NCI-H345 treated with DMSO at 0.1 percent for 48 hours (cell line): ENCODE measurements around the gene HTRA1.

Experiments used
- DNase-seq: peaks from one replicate; lab custom pipeline; 2025; ENCODE audit not compliant: unreplicated experiment; lab: John Stamatoyannopoulos, UW

Gene HTRA1

GRCh38 chr10:122514045-122514840 is 52.9 kb downstream of the HTRA1 start:
- no peak for DNase-seq

- DNase-seq, result no peak
Measured at GRCh38 chr10:122515022-122515424, 53.7 kb downstream of the HTRA1 start.

GRCh38 chr10:122515588-122516231 is 54.4 kb downstream of the HTRA1 start:
- DNase-seq, result no peak

- no peak for DNase-seq
Measured at GRCh38 chr10:122516734-122517133, 55.4 kb downstream of the HTRA1 start.

GRCh38 chr10:122519144-122519543 is 57.8 kb downstream of the HTRA1 start:
- no peak for DNase-seq

GRCh38 chr10:122519873-122520272 is 58.5 kb downstream of the HTRA1 start:
- no peak for DNase-seq

GRCh38 chr10:122521011-122521410 is 59.7 kb downstream of the HTRA1 start:
- no peak for DNase-seq

- no peak for DNase-seq
Measured at GRCh38 chr10:122524811-122525210, 63.5 kb downstream of the HTRA1 start.

GRCh38 chr10:122525788-122526187 is 64.4 kb downstream of the HTRA1 start:
- DNase-seq, result no peak

GRCh38 chr10:122526892-122527291 is 65.5 kb downstream of the HTRA1 start:
- DNase-seq, result no peak

- DNase-seq, result no peak
Measured at GRCh38 chr10:122530177-122530576, 68.8 kb downstream of the HTRA1 start.

- no peak for DNase-seq
Measured at GRCh38 chr10:122531261-122531660, 69.9 kb downstream of the HTRA1 start.

- peak; percentile 3 for DNase-seq
Measured at GRCh38 chr10:122531939-122532338, 70.6 kb downstream of the HTRA1 start.

- DNase-seq, result no peak
Measured at GRCh38 chr10:122532601-122533296, 71.4 kb downstream of the HTRA1 start.

GRCh38 chr10:122537545-122537944 is 76.2 kb downstream of the HTRA1 start:
- DNase-seq, result no peak

- no peak for DNase-seq
Measured at GRCh38 chr10:122541541-122542002, 80.2 kb downstream of the HTRA1 start.

- no peak for DNase-seq
Measured at GRCh38 chr10:122543676-122544445, 82.5 kb downstream of the HTRA1 start.

- DNase-seq, result no peak
Measured at GRCh38 chr10:122544493-122544892, 83.1 kb downstream of the HTRA1 start.

GRCh38 chr10:122546242-122546641 is 84.9 kb downstream of the HTRA1 start:
- no peak for DNase-seq

GRCh38 chr10:122548407-122549085 is 87.2 kb downstream of the HTRA1 start:
- DNase-seq, result no peak

GRCh38 chr10:122549636-122550035 is 88.3 kb downstream of the HTRA1 start:
- DNase-seq, result no peak
